NCI-H2196 (cell line): Measurements from ENCODE around the gene CCT8L2.
"Not testable (repeated sequence)": the region's sequence is repeated elsewhere in the genome, so short reads cannot be mapped to it uniquely, and the experiment has no call there.

Source experiments
- DNase-seq: peaks from one replicate; lab custom pipeline; 2025; ENCODE audit not compliant: unreplicated experiment; lab: John Stamatoyannopoulos, UW

Gene CCT8L2, protein sequence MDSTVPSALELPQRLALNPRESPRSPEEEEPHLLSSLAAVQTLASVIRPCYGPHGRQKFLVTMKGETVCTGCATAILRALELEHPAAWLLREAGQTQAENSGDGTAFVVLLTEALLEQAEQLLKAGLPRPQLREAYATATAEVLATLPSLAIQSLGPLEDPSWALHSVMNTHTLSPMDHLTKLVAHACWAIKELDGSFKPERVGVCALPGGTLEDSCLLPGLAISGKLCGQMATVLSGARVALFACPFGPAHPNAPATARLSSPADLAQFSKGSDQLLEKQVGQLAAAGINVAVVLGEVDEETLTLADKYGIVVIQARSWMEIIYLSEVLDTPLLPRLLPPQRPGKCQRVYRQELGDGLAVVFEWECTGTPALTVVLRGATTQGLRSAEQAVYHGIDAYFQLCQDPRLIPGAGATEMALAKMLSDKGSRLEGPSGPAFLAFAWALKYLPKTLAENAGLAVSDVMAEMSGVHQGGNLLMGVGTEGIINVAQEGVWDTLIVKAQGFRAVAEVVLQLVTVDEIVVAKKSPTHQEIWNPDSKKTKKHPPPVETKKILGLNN

DNA sequence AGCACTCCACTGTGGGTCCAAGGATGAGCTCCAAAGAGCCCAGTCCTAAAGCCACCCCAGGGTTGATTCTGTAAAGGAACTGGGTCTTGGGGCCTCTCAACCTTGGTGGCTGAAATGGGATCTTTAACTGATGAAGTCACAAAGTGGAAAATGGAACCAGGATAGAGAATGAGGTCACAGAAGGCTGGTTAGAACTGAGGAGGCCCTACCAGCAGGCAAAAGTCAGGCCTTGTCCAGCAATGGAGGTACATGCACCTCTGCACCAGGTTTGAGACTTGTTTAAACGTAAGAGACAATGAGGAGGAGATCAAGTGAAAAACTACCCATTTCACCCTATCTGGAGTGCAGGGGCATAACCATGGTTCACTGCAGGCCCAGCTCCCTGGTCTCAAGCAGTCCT is at the start of gene CCT8L2:
Gene CCT8L2, minus strand, starts transcription at position 101 of the 400 bp plus-strand sequence. CDS start 260 bp downstream, outside the sequence.
- not testable (repeated sequence) for DNase-seq

GRCh38 chr22:16635442-16635841 is 42.8 kb upstream of the CCT8L2 start:
- not testable (repeated sequence) for DNase-seq

- not testable (repeated sequence) for DNase-seq
These were observed 41.5 kb upstream of the CCT8L2 start for GRCh38 chr22:16634092-16634491.

DNA sequence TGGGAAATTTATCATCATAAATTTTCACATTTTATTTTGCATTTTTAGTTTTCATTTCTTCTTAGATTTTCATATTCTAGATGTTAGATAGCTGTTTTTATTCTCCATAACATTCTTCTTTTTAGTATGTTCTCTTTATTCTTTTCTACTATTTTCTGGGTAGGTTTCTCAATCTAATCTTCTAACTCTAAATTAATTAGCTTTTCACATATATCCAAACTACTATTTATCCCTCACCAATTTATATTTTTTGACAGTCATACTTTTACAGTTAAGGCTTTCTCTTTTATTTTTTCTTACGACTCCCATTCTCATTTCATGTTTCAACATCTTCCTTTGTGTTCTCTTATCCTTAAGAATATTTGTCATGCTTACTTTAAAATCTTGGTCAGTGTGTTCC is 35.9 kb upstream of the CCT8L2 start:
- not testable (repeated sequence) for DNase-seq

DNA sequence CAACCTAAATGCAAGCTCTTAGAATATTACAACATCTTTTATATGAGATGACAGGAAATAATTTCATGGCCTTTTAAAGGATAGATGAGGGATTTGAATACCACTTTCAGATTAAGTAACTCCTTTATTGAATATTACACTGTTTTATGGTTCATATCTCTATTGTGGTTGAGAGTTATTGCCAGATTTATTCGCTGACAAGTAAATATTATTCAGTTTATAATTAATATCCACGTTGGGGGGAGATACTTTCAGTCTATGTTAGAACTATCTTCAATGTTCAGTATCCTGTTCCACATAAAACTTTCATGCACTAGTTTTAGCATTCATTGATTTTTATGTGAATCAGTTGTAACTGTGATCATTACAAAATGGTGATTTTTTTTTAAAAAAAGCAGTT is 32.4 kb upstream of the CCT8L2 start:
- not testable (repeated sequence) for DNase-seq

- not testable (repeated sequence) for DNase-seq
These were observed 31.0 kb upstream of the CCT8L2 start for GRCh38 chr22:16623595-16623994.

DNA sequence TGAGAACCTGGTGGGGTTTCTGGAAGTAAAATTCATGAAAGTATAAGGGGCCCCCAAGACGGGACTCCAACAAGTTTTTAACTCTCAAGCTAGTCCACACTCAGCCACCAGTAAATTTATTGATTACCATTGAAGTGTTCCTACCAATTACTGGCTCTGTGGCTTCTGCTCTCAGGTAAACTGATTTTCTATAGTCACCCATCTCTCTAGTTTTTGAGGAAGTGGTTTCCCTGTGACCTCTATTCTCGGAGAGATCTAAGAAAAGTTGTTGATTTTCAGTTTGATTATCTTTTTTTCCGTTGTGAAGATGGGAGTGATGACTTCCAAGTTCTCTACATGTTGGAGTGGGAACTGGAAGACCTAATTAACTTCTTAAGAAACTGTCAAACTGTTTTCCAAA is 24.9 kb upstream of the CCT8L2 start:
- not testable (repeated sequence) for DNase-seq

- DNase-seq = not testable (repeated sequence)
These were observed 23.9 kb upstream of the CCT8L2 start for GRCh38 chr22:16616390-16616938.

DNA sequence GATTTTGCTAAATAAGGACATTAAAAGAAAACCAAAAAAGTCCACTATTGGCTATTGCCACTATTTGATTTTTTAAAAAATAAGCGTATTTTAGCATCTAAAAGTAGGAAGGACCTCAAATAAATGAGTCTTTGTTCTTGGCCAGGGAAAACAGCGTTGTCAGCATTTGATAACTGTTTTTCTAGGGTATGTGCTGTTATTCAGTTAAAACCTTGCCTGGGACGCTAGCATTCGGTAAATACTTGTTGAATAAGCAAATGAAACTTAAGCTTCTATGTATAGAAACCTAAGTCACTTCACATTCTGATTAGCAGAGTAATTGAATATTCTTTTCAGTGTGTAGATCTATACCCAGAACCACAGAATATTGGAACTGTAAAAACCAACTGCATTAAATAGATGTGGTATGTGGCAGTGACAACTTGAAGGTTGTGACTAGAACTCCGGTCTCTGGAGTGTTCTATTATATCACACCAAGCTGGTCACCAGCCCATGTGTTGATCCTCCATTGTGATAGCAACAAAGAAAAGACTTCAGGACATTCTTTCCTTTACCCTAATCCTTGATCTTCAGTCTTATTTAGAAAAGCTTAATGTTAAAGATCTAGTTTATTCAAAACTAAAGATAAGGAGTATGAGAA is 23.1 kb upstream of the CCT8L2 start:
- DNase-seq = not testable (repeated sequence)

DNA sequence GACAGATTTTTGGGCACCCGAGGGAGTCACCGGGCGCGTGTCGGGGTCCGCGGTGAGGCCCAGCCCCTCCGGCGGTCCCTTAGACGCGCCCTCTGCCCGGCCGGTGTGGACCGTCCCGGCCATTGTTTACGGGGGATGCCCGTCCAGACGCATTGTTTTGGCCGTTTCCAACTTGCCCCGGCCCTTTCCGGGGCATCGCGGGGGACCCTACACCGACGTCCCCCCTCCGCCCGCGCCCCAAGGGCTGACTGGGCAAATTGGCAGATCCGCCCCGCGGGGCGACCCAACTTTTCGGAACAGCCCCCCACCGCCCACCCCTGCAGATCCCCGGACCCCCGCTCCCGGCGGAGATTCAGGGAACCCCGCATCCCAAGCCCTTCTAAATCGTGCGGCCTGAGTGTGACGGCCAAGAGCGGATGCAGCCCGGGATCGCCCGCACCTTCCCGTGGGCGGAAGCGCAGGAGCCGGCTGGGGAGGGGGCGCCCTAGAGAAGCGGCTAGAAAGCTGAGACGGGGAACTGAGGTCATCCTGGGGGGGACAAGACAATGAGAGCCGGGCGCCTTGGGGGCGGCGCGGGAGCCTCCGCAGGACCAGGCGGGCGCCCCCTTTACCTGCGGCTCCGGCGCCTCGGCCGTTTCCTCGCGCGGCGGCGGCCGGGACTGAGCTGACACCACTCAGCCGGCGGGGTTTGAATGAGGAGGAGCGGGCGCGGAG is 17.1 kb upstream of the CCT8L2 start:
- no peak for DNase-seq

DNA sequence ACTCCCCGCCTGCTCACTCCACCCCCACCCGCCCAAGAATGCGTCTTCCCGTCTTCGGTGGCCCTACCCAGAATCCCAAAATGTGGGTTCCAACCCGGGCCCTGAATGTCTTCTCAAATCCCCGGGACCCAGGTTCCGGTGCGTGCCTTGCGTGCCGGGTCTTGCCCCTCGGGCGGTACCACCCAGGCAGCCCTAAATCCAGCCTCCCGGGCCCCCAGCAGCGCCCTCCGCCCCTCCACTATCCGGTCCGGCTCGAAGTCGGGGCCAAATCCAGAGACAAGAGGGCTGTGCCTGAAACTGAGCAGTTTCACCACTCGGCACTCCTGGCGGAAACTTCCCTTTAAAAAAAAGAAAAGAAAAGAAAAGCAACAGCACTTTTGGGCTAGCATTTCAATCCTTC is 16.3 kb upstream of the CCT8L2 start:
- no peak for DNase-seq

GRCh38 chr22:16604257-16604998 is 11.8 kb upstream of the CCT8L2 start:
- not testable (repeated sequence) for DNase-seq

- DNase-seq = not testable (repeated sequence)
These were observed 11.2 kb upstream of the CCT8L2 start for GRCh38 chr22:16603770-16604242.

GRCh38 chr22:16603448-16603768 is 10.8 kb upstream of the CCT8L2 start:
- DNase-seq = no peak

- DNase-seq = not testable (repeated sequence)
These were observed 10.3 kb upstream of the CCT8L2 start for GRCh38 chr22:16602728-16603447.

DNA sequence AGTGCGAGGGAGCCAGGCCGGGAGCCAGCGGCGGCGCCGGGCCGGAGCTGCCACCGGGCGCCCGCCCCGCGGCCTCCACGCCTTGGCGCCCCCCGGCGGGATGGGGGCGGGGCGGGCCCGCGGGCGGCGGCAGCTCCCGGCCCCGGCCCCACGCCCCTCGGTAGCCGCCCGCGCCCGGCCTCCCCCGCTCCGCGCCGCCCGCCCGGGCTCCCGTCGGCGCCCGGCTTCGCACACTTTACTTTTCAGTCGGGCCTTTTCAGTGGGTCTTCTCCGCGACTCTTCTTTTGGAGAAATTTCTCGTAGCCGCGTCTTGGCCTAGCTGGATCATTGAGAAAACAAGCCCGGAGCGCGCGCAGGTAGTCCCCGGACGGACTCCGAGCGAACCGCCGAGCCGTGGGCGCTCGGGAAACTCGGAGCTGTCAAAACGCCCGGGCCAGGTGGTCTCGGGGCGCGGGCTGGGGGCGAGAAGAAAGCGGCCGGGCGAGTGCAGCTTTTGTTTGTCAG is 9.7 kb upstream of the CCT8L2 start:
- not testable (repeated sequence) for DNase-seq

- no peak for DNase-seq
These were observed 9.0 kb upstream of the CCT8L2 start for GRCh38 chr22:16601437-16602223.

DNA sequence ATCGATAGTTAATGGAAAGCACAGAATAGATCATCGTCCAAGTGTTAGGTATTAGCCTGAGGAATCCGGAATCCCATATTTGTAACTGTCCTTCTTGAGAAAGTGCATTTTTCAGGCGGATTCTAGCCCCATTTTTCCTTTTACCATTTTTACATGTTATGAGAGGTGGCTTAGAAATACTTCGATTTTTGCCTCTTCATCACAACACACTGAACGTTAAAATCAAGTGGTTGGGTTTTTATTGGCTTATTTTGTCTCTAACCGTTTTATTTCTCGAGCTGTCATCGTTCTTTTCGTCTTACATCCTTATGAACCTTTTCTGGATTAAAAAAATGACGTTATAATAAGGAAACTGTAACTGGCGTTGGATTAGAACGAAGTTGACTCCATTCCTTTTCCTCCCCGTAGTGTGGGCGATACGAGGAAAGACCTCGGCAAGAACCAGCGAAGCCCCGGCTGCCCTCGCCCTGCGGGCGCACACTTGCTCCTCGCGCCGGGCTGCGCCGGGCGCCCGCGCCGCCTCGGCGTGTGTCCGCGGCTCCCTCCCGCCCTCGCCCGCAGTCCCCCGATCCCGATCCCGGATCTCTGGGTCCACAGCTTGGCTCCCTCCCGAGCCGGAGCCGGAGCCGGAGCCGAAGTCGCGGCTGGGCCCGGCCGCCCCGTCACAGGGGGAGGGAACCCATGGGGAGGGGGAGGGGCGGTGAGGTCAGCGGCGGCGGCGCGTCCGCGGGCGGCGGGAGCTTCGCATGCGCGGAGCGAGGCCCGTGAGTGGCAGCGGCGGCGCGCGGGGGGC is 8.2 kb upstream of the CCT8L2 start:
- not testable (repeated sequence) for DNase-seq
